NCI-H774 (cell line): ENCODE measurements around the gene NBEA.

Source experiments
- DNase-seq: peaks from one replicate; lab custom pipeline; 2025; lab: John Stamatoyannopoulos, UW

The NBEA gene

GRCh38 chr13:35285677-35286076 lies 343.6 kb downstream of the NBEA start:
- DNase-seq, result no peak

DNA sequence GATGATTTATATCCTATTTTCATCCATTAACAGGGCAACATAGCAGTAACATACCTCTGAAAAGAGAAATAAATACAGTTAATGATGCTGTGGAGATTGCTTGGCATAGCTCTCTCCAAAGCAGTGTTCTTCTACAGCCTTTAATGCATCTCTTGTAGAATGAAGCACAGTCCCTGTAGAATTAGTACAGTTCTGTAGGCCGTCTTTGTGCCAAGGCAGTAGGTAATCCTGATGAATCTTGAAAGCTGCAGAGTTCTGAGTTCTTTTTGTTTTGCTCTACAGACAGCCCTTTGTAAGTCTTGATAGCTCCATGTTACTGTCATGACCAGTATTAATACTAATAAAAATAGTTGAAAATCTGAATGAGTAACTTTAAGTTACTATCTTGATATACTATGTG lies 350.3 kb downstream of the NBEA start:
- no peak for DNase-seq

DNA sequence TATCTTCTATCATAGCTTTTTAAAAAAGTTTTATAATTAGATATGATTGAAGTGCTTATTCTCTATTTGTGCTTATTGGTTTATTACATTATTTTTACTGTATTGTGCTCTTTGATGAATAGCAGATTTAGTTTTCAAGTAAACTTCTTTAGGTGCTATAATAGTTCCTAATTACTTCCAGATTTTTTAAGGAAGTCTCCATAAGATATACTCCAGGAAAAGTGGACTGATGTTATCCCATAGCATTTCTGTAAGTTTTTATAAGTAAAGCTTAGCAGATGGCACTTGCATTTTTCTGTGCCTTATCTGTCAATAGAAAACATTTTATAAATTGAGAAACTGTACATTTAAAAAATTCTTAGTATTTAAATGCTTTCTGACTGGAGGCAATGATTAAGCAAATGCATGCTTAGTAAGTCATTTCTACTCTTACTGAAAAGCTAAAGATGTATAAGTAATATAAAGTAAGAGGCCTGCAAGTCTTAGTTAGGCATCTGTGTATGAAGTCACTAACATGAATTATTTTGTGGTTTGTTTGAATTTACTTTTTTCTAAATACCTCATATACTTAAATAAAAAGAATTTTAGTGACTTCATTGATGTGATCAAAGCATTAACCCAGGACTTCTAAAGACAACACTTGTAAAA lies 351.6 kb downstream of the NBEA start:
- DNase-seq, result no peak

DNA sequence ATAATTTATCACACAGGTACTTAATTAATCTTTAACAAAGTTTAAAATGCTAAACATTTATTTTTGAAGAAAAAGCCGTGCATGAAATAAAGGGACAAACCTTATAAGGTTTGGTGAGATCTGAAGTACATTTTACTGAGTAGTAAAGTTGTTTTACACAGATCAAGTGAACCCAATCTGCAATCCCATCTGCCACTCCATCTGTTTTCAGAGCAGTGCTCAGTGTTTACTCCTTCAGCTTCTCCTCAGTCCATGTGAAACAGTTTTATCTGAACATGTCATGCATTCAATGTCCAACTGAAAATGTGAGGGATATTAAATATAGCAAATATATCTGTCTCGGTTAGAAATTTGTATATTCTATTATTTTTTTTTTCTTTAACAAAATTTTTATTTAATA lies 367.6 kb downstream of the NBEA start:
- DNase-seq, result no peak

DNA sequence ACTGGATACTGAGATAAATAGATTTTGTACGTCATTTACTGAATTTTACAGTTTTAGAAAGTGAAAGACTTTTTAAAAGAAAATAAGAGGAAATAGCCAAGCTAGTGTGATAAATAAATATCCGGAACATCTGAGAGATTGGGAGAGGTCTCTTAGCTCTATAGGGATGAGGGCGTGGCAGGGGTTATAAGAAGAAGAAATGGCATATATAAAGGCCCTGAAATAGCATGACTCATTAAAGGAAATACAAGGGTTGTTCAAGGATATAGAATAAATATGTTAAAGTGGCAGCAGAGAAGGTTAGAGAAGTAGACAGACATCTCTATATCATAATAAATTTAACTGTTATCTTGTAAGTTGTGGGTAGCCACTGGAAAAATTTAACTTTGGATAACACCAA lies 390.1 kb downstream of the NBEA start:
- DNase-seq, result no peak

DNA sequence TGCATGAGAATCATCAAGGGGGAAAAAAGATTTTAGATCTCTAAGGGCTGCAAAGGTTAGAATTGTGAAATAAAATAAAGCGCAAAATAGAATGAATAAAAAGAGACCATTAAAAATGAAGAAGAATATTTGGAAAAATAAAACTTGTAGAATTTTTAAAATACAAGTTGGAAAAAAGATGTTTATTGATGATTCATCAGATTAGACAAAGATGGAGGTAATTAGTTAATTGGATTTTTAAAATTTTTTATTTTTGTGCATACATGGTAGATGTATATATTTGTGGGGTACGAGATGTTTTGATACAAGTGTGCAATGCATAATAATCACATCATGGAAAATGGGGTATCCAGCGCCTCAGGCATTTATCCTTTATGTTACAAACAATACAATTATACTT lies 391.1 kb downstream of the NBEA start:
- no peak for DNase-seq

GRCh38 chr13:35342440-35342839 lies 400.4 kb downstream of the NBEA start:
- no peak for DNase-seq

GRCh38 chr13:35343417-35343816 lies 401.3 kb downstream of the NBEA start:
- DNase-seq, result no peak

DNA sequence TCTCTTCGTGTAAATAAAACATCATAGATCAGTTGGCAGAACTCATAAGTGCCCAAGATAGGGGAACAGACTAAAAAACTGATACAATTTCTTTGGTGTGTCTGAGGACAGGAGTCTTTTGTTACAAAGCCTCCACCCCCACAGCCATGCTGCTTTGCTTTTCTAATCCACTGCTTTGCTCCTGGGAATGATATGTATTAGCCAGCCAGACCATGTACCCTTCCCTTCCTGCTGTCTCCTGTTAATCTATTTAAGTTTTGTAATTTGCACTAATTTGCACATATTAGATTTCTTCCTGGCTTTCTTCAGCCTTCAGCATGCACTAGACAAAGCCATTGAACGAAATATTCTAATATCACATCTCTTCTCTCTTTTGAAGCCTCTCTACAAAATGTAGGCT lies 403.9 kb downstream of the NBEA start:
- no peak for DNase-seq

DNA sequence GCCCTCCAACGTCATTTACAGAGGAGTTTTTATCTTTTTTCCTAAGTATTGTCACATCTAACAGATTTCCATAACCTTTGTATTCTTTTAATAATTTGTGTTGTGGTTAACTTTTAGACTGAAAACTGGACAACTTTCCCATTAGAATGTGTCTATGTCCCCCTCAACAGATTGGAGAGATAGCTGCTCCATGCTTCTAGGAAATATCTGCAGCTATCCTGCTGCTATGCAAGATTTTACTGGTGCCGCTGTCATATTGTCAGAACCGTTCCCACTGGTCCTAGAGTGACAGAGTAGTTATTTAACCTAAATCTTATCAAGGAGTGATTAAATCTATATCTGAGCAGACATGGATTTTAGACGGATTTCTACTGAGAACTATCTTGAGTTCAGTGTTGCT lies 404.4 kb downstream of the NBEA start:
- no peak for DNase-seq

DNA sequence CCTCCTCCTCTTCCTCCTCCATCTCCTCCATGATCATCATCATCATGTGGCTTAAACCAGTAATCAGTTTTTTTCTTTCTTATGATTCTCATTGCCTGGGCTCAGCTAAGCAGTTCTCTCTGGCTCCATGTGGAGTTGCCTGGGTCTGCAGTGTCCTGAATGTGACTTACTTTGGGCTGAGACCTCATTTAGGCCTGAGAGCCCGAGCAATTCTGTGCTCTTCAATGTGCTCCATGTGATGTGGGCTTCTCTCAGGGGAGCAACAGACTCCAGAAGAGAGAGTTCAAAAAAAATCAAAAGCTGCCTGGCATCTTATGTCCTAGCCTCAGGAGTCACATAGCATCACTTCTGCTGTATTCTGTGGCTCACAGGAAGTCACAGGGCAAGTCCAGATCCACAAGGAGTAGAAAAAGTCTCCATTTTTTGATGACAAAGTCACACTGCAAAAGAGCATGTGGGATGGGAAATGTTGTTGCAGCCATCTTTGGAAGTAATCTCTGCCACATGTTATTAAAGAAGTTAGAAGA lies 405.7 kb downstream of the NBEA start:
- no peak for DNase-seq

- no peak for DNase-seq
Measured at GRCh38 chr13:35349052-35349451, 407.0 kb downstream of the NBEA start.

DNA sequence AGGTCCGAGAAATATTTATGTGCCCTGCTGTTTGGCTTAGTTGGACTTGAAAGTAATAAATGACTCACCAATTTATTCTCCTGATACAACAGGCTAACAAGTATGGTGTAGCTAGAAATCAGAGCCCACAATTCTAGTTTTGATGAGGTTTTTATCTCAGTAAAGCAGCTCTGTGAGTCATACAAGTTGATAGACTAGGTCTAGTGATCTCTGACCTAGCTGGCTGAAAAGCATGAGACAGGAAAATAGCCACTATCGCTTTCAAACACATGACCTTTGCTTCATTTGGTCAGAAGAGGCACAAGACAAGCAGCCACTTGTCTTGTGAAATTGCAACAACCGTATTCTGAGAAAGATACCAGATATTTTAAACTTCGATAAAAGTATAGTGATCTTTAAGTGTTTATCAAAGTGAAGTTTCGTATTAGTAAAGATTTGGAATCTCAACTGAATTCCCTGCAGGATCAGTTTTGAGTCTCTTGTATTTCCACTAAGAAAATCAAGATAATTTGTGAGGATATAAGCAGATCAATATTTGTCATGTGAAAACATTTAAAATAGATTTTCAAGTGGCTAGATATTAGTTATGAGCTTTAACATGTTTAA lies 407.7 kb downstream of the NBEA start:
- DNase-seq, result no peak

DNA sequence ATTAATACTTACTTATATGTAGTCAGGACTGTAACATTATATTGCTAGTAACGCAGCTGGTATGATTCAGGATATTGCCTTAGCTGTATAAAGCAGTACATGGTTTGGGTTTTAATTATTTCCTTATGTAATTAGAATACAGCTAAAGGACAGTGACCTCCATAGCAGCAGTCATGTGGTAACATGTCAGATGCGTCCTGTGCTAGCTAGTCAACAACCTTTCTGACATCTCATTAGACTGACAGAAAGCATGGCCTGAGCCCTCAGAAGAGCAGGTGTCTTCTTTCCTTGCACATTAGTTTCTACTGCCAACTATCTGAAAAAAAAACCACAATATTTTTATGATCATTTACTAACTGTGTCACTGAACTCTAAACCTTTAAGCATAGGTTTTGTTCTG lies 412.2 kb downstream of the NBEA start:
- DNase-seq, result no peak

DNA sequence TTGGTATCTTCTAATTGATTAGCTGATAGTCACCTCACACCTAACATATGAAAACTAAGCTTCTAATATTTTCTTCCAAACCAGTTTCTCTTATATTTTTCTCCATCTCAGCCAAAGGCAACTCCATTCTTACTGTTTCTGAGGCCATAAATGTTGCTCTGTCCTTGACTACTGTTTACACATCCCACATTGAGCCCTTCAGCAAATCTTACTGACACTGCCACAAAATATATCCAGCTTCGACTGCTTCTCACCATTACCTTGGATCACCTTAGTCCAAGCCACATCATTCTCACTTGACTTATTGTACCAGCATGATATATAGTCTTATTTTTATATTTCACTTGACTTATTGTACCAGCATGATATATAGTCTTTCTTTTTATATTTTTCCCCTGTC lies 412.8 kb downstream of the NBEA start:
- no peak for DNase-seq

GRCh38 chr13:35356572-35356971 lies 414.5 kb downstream of the NBEA start:
- DNase-seq, result no peak

- no peak for DNase-seq
Measured at GRCh38 chr13:35365883-35366282, 423.8 kb downstream of the NBEA start.

- no peak for DNase-seq
Measured at GRCh38 chr13:35367586-35367985, 425.5 kb downstream of the NBEA start.

GRCh38 chr13:35378939-35379338 lies 436.9 kb downstream of the NBEA start:
- DNase-seq, result no peak

DNA sequence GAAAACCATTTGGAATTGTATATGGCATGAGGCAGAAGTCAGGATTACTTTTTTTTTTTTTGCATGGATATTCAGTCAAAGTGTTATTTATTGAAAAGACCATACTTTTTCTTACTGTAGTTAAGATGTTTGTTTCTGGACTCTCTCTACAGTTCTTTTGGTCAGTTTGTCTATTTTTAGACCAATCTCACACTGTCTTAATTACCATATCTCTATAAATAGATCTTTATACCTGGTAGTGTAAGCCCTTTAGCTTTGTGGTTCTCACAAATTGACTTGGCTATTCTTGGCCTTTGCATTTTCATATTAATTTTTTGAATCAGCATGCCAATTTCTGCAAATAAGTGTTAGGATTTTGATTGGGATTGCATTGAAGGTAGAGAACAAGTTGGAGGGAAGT lies 437.6 kb downstream of the NBEA start:
- no peak for DNase-seq

DNA sequence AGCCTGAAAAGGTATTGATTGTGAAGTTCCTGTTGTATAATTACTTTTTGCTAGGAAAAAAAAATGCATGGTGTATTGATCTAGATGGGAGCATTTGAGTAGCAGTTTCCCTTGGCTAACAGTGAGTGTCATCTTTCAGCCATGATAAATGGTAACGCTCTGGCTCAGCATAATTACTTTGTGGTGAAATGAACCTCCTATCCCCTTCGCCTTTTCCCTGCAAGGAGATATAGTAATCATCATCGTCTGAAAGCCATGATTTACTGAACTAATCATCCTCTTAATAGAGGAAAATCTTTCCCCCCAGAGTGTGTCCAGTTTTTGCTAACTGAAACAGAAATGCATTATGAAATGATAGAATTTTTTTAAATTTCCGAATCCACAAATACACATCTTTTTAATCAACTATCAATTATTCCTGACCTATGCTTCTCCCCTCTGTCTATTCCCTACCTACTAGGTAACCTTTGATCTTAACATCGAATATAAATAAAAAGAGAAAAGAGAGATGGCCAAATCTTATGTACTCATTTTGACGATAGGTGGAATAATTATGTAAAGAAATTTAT lies 445.7 kb downstream of the NBEA start:
- DNase-seq, result no peak

GRCh38 chr13:35388441-35389355 lies 446.6 kb downstream of the NBEA start:
- no peak for DNase-seq

DNA sequence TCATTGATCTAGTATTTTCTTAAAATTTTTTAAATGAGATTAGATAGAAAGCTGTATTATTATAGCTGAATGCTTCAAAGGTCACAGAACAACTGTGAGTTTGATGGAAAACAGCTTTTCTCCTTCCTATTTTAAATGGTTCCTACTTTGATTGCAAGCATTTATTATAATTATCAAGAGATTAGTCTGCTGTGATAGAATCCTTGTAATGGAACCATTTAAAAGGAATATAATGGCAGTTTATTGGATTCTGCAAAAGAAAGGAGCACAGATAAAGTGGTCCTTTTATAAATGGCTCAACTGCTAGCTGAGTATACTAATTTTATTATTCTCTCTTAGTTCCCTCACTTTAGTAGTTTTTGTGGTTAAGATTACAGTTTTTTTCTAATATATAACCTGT lies 447.5 kb downstream of the NBEA start:
- DNase-seq, result no peak
